H1 (cell line): ENCODE measurements around the gene OGDH. TPM values are rescaled to one million over a fixed set of nuclear protein-coding genes. Genes with fewer than 3 reads are reported as not detected.

ENCODE experiments used
- CTCF ChIA-PET: fragments of 300-600 bp; sonication (Branson Sonifier 250); formaldehyde crosslinking; loops from one replicate; lab custom pipeline; 2021; ENCODE audit not compliant: partially characterized antibody; lab: Charles Lee
- POLR2A ChIA-PET: fragments of 300-600 bp; sonication (Branson Sonifier 250); formaldehyde crosslinking; loops from one replicate; lab custom pipeline; 2021; ENCODE audit warnings: inconsistent platforms; ENCODE audit not compliant: partially characterized antibody; lab: Charles Lee
- DNase-seq, 2 experiments: peaks; one replicate each; pipeline versions ENCODE4 v3.0.0 to v3.0.0-alpha.2; 2010 to 2022; ENCODE audit warnings: low spot score in 2 of 2, low read depth in 1 of 2, mixed read lengths in 1 of 2
- FAIRE-seq: peaks from 2 replicates; lab custom pipeline; 2011; peaks lifted over from hg19 to GRCh38; lab: Jason Lieb, UNC
- H2AFZ ChIP-seq: 2 replicates; pipeline ENCODE4 v1.8.1; 2012; ENCODE audit warnings: low read length, inconsistent platforms
- H2AK5ac ChIP-seq: 2 replicates; pipeline ENCODE4 v1.6.1; 2013; ENCODE audit warnings: low read depth, low read length
- H2BK120ac ChIP-seq: replicated peaks from 2 replicates; pipeline ENCODE3; 2013; ENCODE audit warnings: low read depth, low read length, inconsistent platforms
- H2BK12ac ChIP-seq: 2 replicates; pipeline ENCODE4 v1.6.1; 2013; ENCODE audit warnings: low read depth, low read length
- H2BK15ac ChIP-seq: 2 replicates; pipeline ENCODE4 v1.6.1; 2013; ENCODE audit warnings: low read length
- H2BK20ac ChIP-seq: 2 replicates; pipeline ENCODE4 v1.6.1; 2013; ENCODE audit warnings: low read length
- H2BK5ac ChIP-seq: 2 replicates; pipeline ENCODE4 v1.6.1; 2013; ENCODE audit warnings: low read depth, low read length
- H3K14ac ChIP-seq: 2 replicates; pipeline ENCODE4 v1.6.1; 2013; ENCODE audit warnings: inconsistent platforms; ENCODE audit not compliant: insufficient read length
- H3K18ac ChIP-seq: 2 replicates; pipeline ENCODE4 v1.6.1; 2013; ENCODE audit warnings: low read length; ENCODE audit errors: extremely low read depth
- H3K23ac ChIP-seq: 2 replicates; pipeline ENCODE4 v1.6.1; 2013; ENCODE audit warnings: inconsistent platforms; ENCODE audit not compliant: insufficient read length
- H3K23me2 ChIP-seq: 2 replicates; pipeline ENCODE4 v1.6.1; 2013; ENCODE audit warnings: low read depth, low read length
- H3K27ac ChIP-seq: 2 replicates; pipeline ENCODE4 v1.6.1; 2011; ENCODE audit warnings: low read depth, low read length, inconsistent platforms
- H3K27me3 ChIP-seq, 4 experiments: replicated peaks in 1 of 4; 1 replicate in 1 of 4; 2 replicates in 3 of 4; pipeline versions ENCODE4 v1.6.1 to v1.8.1; 2011 to 2013; ENCODE audit warnings: low read length in 3 of 4, mild to moderate bottlenecking in 3 of 4, inconsistent platforms in 2 of 4, mixed read lengths in 2 of 4, moderate library complexity in 1 of 4; ENCODE audit not compliant: control insufficient read depth in 3 of 4, insufficient read depth in 3 of 4; ENCODE audit errors: extremely low read depth in 1 of 4
- H3K36me3 ChIP-seq, 4 experiments: 2 replicates each; pipeline versions ENCODE4 v1.6.1 to v1.8.1; 2011 to 2013; ENCODE audit warnings: mild to moderate bottlenecking in 4 of 4, low read length in 3 of 4, moderate library complexity in 2 of 4, control low read depth in 1 of 4, inconsistent platforms in 1 of 4; ENCODE audit not compliant: insufficient read depth in 4 of 4, control insufficient read depth in 2 of 4
- H3K4ac ChIP-seq: replicated peaks from 2 replicates; pipeline ENCODE3; 2013; ENCODE audit warnings: low read length, low read depth, mixed read lengths, inconsistent platforms; ENCODE audit not compliant: insufficient read length
- H3K4me1 ChIP-seq, 4 experiments: replicated peaks in 1 of 4; 1 replicate in 1 of 4; 2 replicates in 3 of 4; pipeline versions ENCODE4 v1.6.1 to v1.8.1; 2011 to 2013; ENCODE audit warnings: low read length in 3 of 4, inconsistent platforms in 2 of 4, mixed read lengths in 1 of 4; ENCODE audit not compliant: insufficient read depth in 4 of 4, control insufficient read depth in 3 of 4
- H3K4me2 ChIP-seq, 2 experiments: 2 replicates each; pipeline versions ENCODE4 v1.6.1 to v1.8.1; 2011 to 2013; ENCODE audit warnings: low read depth in 2 of 2, low read length in 2 of 2, control low read depth in 1 of 2, inconsistent platforms in 1 of 2, mild to moderate bottlenecking in 1 of 2; ENCODE audit not compliant: insufficient read depth in 1 of 2
- H3K4me3 ChIP-seq, 4 experiments: fragments of 200-600, 300-600 bp in 1 of 4; sonication (generic), shearing (Covaris generic), sonication (Bioruptor Twin) in 1 of 4; 2 replicates each; pipeline versions ENCODE4 v1.5.1 to v1.8.1; 2011 to 2016; ENCODE audit warnings: low read length in 4 of 4, low read depth in 3 of 4, control low read depth in 2 of 4, inconsistent platforms in 2 of 4, mild to moderate bottlenecking in 2 of 4, mixed read lengths in 1 of 4, moderate library complexity in 1 of 4; ENCODE audit not compliant: insufficient read depth in 2 of 4; ENCODE audit errors: extremely low read depth in 1 of 4
- H3K56ac ChIP-seq: replicated peaks from 2 replicates; pipeline ENCODE3; 2013; ENCODE audit warnings: low read depth, mild to moderate bottlenecking, mixed read lengths, low read length, inconsistent platforms; ENCODE audit not compliant: insufficient read length
- H3K79me1 ChIP-seq: 2 replicates; pipeline ENCODE4 v1.6.1; 2013; ENCODE audit warnings: low read depth, low read length, control low read depth
- H3K79me2 ChIP-seq, 2 experiments: 2 replicates each; pipeline versions ENCODE4 v1.6.1 to v1.8.1; 2012 to 2013; ENCODE audit warnings: low read length in 2 of 2, mild to moderate bottlenecking in 2 of 2, inconsistent platforms in 1 of 2; ENCODE audit not compliant: insufficient read depth in 2 of 2, control insufficient read depth in 1 of 2
- H3K9ac ChIP-seq, 4 experiments: replicated peaks in 1 of 4; 1 replicate in 1 of 4; 2 replicates in 3 of 4; pipeline versions ENCODE4 v1.6.1 to v1.8.1; 2011 to 2013; ENCODE audit warnings: low read depth in 3 of 4, low read length in 3 of 4, control low read depth in 2 of 4, mild to moderate bottlenecking in 2 of 4, moderate library complexity in 2 of 4, inconsistent platforms in 1 of 4; ENCODE audit errors: extremely low read depth in 1 of 4
- H3K9me3 ChIP-seq, 2 experiments: 2 replicates each; pipeline versions ENCODE4 v1.6.1 to v1.8.1; 2012 to 2013; ENCODE audit warnings: mild to moderate bottlenecking in 2 of 2, moderate library complexity in 2 of 2, control low read depth in 1 of 2, inconsistent platforms in 1 of 2, low read depth in 1 of 2, low read length in 1 of 2, mixed read lengths in 1 of 2; ENCODE audit not compliant: insufficient read depth in 2 of 2
- H4K20me1 ChIP-seq, 2 experiments: replicated peaks in 1 of 2; 2 replicates each; pipeline versions ENCODE3 to v1.8.1; 2011 to 2013; ENCODE audit warnings: inconsistent platforms in 2 of 2, low read length in 2 of 2, mild to moderate bottlenecking in 1 of 2; ENCODE audit not compliant: insufficient read depth in 2 of 2, control insufficient read depth in 1 of 2
- H4K5ac ChIP-seq: 2 replicates; pipeline ENCODE4 v1.6.1; 2013; ENCODE audit warnings: low read length, low read depth, mixed read lengths, inconsistent platforms; ENCODE audit not compliant: insufficient read length
- H4K8ac ChIP-seq: 2 replicates; pipeline ENCODE4 v1.8.0; 2013; ENCODE audit warnings: mild to moderate bottlenecking, moderate library complexity, low read length, inconsistent platforms; ENCODE audit not compliant: insufficient read depth; ENCODE audit errors: extremely low read depth
- H4K91ac ChIP-seq: replicated peaks from 2 replicates; pipeline ENCODE3; 2013; ENCODE audit warnings: low read length, mixed read lengths, inconsistent platforms; ENCODE audit not compliant: insufficient read length
- CREB1 ChIP-seq: IDR thresholded peaks from 2 replicates; pipeline ENCODE4 v1.6.1; 2012; ENCODE audit warnings: inconsistent platforms
- KDM1A ChIP-seq: fragments of 200-600, 300-600 bp; sonication (generic); IDR thresholded peaks from 2 replicates; pipeline ENCODE4 v1.7.1; 2016; ENCODE audit warnings: mild to moderate bottlenecking, low read length, borderline replicate concordance
- NRF1 ChIP-seq: IDR thresholded peaks from 2 replicates; pipeline ENCODE4 v1.6.1; 2011; ENCODE audit warnings: mild to moderate bottlenecking, low read depth, low read length, improper control_type of control experiment
- PHF8 ChIP-seq: fragments of 200-600 bp; sonication (generic); conservative IDR thresholded peaks from 2 replicates; pipeline ENCODE4 v1.7.1; 2012; ENCODE audit warnings: low read depth, mild to moderate bottlenecking, inconsistent platforms, low read length, moderate library complexity
- RBBP5 ChIP-seq: IDR thresholded peaks from 2 replicates; pipeline ENCODE4 v1.7.1; 2012; ENCODE audit warnings: low read depth, mild to moderate bottlenecking, inconsistent platforms, low read length, moderate library complexity, borderline replicate concordance
- RFX5 ChIP-seq: IDR thresholded peaks from 2 replicates; pipeline ENCODE4 v1.6.1; 2011; ENCODE audit warnings: low read depth, low read length, improper control_type of control experiment, borderline replicate concordance
- RXRA ChIP-seq: IDR thresholded peaks from 2 replicates; pipeline ENCODE4 v1.6.1; 2011; ENCODE audit warnings: low read depth, mild to moderate bottlenecking, low read length, moderate library complexity; ENCODE audit not compliant: insufficient read depth
- SIX5 ChIP-seq: IDR thresholded peaks from 2 replicates; pipeline ENCODE4 v1.6.1; 2011; ENCODE audit warnings: mild to moderate bottlenecking, low read depth, low read length
- YY1 ChIP-seq: IDR thresholded peaks from 2 replicates; pipeline ENCODE4 v1.6.1; 2011; ENCODE audit warnings: low read depth, mild to moderate bottlenecking, low read length
- ZNF274 ChIP-seq: IDR thresholded peaks from 2 replicates; pipeline ENCODE4 v1.7.0; 2012; ENCODE audit warnings: low read length, borderline replicate concordance; ENCODE audit errors: extremely low read depth
- polyA plus RNA-seq, 7 experiments: library from polyadenylated mRNA; depleted of rRNA in 3 of 7; stranded (reverse) in 5 of 7; unstranded in 2 of 7; fragments of >200 nt in 5 of 7; fragments of 200-250 nt in 2 of 7; gene quantifications; 1 replicate in 5 of 7; 2 replicates in 1 of 7; 4 replicates in 1 of 7; pipeline versions ENCODE4 v1.2.1 to v1.2.3, GENCODE V29; 2011 to 2013; ENCODE audit warnings: missing spikeins in 2 of 7, mixed read lengths in 2 of 7
- total RNA-seq: library from RNA; stranded (reverse); fragmentation: NEBNext Ultra II Directional; extraction: Animal tissue kit (Norgen Biotek cat#: 25700); gene quantifications from 2 replicates; pipeline ENCODE4 v1.2.1, GENCODE V29; 2021

The OGDH gene
- total and polyA plus RNA-seq, 2 of the 8 experiments (the other 6 are each of a cell fraction or from before 2014, with no cell fraction given) = 71.6 to 91.6 TPM

- no peak overlapping the region for H2BK15ac ChIP-seq
- peaks cover 30 to 50% (median 37%) of the 10 kb centered on the region in 4 experiments for H3K36me3 ChIP-seq
- H2BK12ac ChIP-seq = no peak overlapping the region
- H3K56ac ChIP-seq = no peak overlapping the region
- H3K79me2 ChIP-seq = peaks cover 0 to 20% of the 10 kb centered on the region in 2 experiments; a peak in 3 of 4 replicates
- peaks cover 12% of the 10 kb centered on the region; the same call in 1 of the 2 replicates for H3K23me2 ChIP-seq
- H3K9me3 ChIP-seq = no peaks in the 10 kb centered on the region
- H3K4ac ChIP-seq = no peak overlapping the region
- H3K23ac ChIP-seq = no peak overlapping the region
- no peak overlapping the region for H3K14ac ChIP-seq
- H2BK20ac ChIP-seq = no peak overlapping the region
- H4K20me1 ChIP-seq = peaks cover 0 to 4% of the 10 kb centered on the region in 2 experiments
- H3K4me2 ChIP-seq = peak overlapping the region; percentile 89 to 92; a peak in 3 of 4 replicates
- H3K27me3 ChIP-seq = no peaks in the 10 kb centered on the region
- no peak overlapping the region for H4K8ac ChIP-seq
- H3K79me1 ChIP-seq = peaks cover 4% of the 10 kb centered on the region
- no peak for DNase-seq
- TF ChIP-seq CREB1 = no peak
- no peak for TF ChIP-seq ZNF274
- no peak for TF ChIP-seq RXRA
- TF ChIP-seq RBBP5 = no peak
- no peak for TF ChIP-seq YY1
- TF ChIP-seq NRF1 = no peak
- no peak for TF ChIP-seq RFX5
- no peak for TF ChIP-seq SIX5
- TF ChIP-seq PHF8 = no peak
- TF ChIP-seq KDM1A = no peak
- H4K91ac ChIP-seq = no peak overlapping the region
- POLR2A ChIA-PET = interaction anchor here (0.6 to 8.6 kb wide), 6 partner anchors 13 to 507 kb away, joined by 3 to 89 read pairs (median 4); partner anchors contain the start of genes NUDCD3 and OGDH
- H2AFZ ChIP-seq = no peak overlapping the region
- H3K9ac ChIP-seq = no peak overlapping the region; a peak in 1 of 7 replicates
- H3K27ac ChIP-seq = no peak overlapping the region
- no peak for FAIRE-seq
- H3K18ac ChIP-seq = no peak overlapping the region
- CTCF ChIA-PET = interaction anchor here (1.2 to 1.9 kb wide), 2 partner anchors 9 to 39 kb away, joined by 4 read pairs; no protein-coding TSS in a partner anchor
- H2BK120ac ChIP-seq = no peak overlapping the region
- H2AK5ac ChIP-seq = no peak overlapping the region
- peaks cover 4 to 9% (median 5%) of the 10 kb centered on the region in 4 experiments; a peak in 5 of 7 replicates for H3K4me1 ChIP-seq
- H2BK5ac ChIP-seq = no peak overlapping the region
- H3K4me3 ChIP-seq = peak overlapping the region in 2 of 4 experiments; percentile 63 to 87; a peak in 2 of 8 replicates
- H4K5ac ChIP-seq = no peak overlapping the region
These were observed 31.4 kb upstream of the OGDH start for GRCh38 chr7:44575054-44575453.
